Neural progenitor cell (in vitro differentiated cells): Measurements from ENCODE around the gene RHO.

Source experiments
- CTCF ChIP-seq: fragments of 200-600 bp; sonication (generic); IDR thresholded peaks from 2 replicates; pipeline ENCODE4 v1.5.1; 2017; ENCODE audit warnings: antibody characterized with exemption, mild to moderate bottlenecking
- EZH2 ChIP-seq: fragments of 200-600 bp; sonication (generic); IDR thresholded peaks from 2 replicates; pipeline ENCODE4 v1.6.1; 2017; ENCODE audit warnings: antibody characterized with exemption, mild to moderate bottlenecking, moderate library complexity
- EZH2phosphoT487 ChIP-seq: fragments of 200-600 bp; sonication (generic); IDR thresholded peaks from 2 replicates; pipeline ENCODE4 v1.6.1; 2017; ENCODE audit warnings: antibody characterized with exemption

GRCh38 chr3:129581623-129582022, 53.2 kb downstream of the RHO start:
- TF ChIP-seq EZH2 (no peak), CTCF (no peak), EZH2phosphoT487 (no peak)
